OCI-LY1 (cell line): ENCODE data around the gene POLR2C.

Experiments used
- H2AFZ ChIP-seq: fragments of 200-600 bp; sonication (generic), shearing (Covaris generic); 2 replicates; pipeline ENCODE4 v1.6.0; 2014; ENCODE audit warnings: antibody characterized with exemption, mild to moderate bottlenecking, low read length
- H3F3A ChIP-seq: fragments of 200-600 bp; sonication (generic), shearing (Covaris generic); 2 replicates; pipeline ENCODE4 v1.6.0; 2014; ENCODE audit warnings: mild to moderate bottlenecking, antibody characterized with exemption, low read length, moderate library complexity; ENCODE audit not compliant: insufficient read depth
- H3K27ac ChIP-seq: fragments of 200-600 bp; sonication (generic); 2 replicates; pipeline ENCODE4 v1.5.1; 2014; ENCODE audit warnings: low read length, mixed run types, mild to moderate bottlenecking, low read depth; ENCODE audit not compliant: poor library complexity, severe bottlenecking
- H3K27me3 ChIP-seq: fragments of 200-600 bp; sonication (generic); 2 replicates; pipeline ENCODE4 v1.6.0; 2014; ENCODE audit warnings: antibody characterized with exemption, mild to moderate bottlenecking, low read length, moderate library complexity; ENCODE audit not compliant: insufficient read depth
- H3K36me3 ChIP-seq: fragments of 200-600 bp; sonication (generic); 2 replicates; pipeline ENCODE4 v1.6.1; 2014; ENCODE audit warnings: mild to moderate bottlenecking, antibody characterized with exemption, low read length, moderate library complexity, mixed read lengths; ENCODE audit not compliant: insufficient read depth
- H3K4me1 ChIP-seq: fragments of 200-600 bp; sonication (generic); 2 replicates; pipeline ENCODE4 v1.5.1; 2014; ENCODE audit warnings: mild to moderate bottlenecking, low read length, moderate library complexity; ENCODE audit not compliant: insufficient read depth, severe bottlenecking
- H3K4me2 ChIP-seq: fragments of 200-600 bp; sonication (generic), shearing (Covaris generic); 2 replicates; pipeline ENCODE4 v1.6.1; 2014; ENCODE audit warnings: low read length
- H3K4me3 ChIP-seq: fragments of 200-600 bp; sonication (generic); 2 replicates; pipeline ENCODE4 v1.5.1; 2014; ENCODE audit warnings: low read length, low read depth, mild to moderate bottlenecking, mixed read lengths; ENCODE audit not compliant: poor library complexity, severe bottlenecking
- H3K79me2 ChIP-seq: fragments of 200-600 bp; shearing (Covaris generic); 2 replicates; pipeline ENCODE4 v1.6.1; 2016; ENCODE audit warnings: mixed run types, low read length, mixed read lengths; ENCODE audit not compliant: insufficient read depth
- H3K9ac ChIP-seq: fragments of 200-600 bp; sonication (generic), shearing (Covaris generic); 2 replicates; pipeline ENCODE4 v1.6.1; 2014; ENCODE audit warnings: mild to moderate bottlenecking, low read length, mixed read lengths
- H3K9me2 ChIP-seq: fragments of 200-600 bp; sonication (generic), shearing (Covaris generic); 2 replicates; pipeline ENCODE4 v1.6.1; 2014; ENCODE audit warnings: low read depth, mild to moderate bottlenecking, low read length, mixed read lengths
- H3K9me3 ChIP-seq: fragments of 200-600 bp; shearing (Covaris generic); 2 replicates; pipeline ENCODE4 v1.6.1; 2014; ENCODE audit warnings: low read length, mixed read lengths
- H4K20me1 ChIP-seq: fragments of 200-600 bp; sonication (generic), shearing (Covaris generic); 2 replicates; pipeline ENCODE4 v1.6.0; 2016; ENCODE audit warnings: mild to moderate bottlenecking, low read length; ENCODE audit not compliant: insufficient read depth
- CTCF ChIP-seq: fragments of 200-600 bp; sonication (generic), shearing (Covaris generic); IDR thresholded peaks from 2 replicates; pipeline ENCODE4 v1.5.1; 2017; ENCODE audit warnings: mild to moderate bottlenecking, antibody characterized with exemption, low read length, moderate library complexity, mixed read lengths
- EZH2 ChIP-seq: fragments of 200-600 bp; sonication (generic), shearing (Covaris generic); IDR thresholded peaks from 2 replicates; pipeline ENCODE4 v1.8.0; 2017; ENCODE audit warnings: borderline replicate concordance, mixed run types, mild to moderate bottlenecking, antibody characterized with exemption, low read length, moderate library complexity, mixed read lengths

Gene POLR2C

GRCh38 chr16:57504001-57504400, 41.5 kb downstream of the POLR2C start:
- Histone ChIP-seq H4K20me1 (no peaks in the 10 kb centered on the region), H3K9ac (no peak overlapping the region), H3K4me3 (no peak overlapping the region), H3F3A (no peaks in the 10 kb centered on the region), H3K4me1 (no peaks in the 10 kb centered on the region), H3K9me3 (no peaks in the 10 kb centered on the region), H3K27ac (no peak overlapping the region), H3K79me2 (no peaks in the 10 kb centered on the region), H2AFZ (no peak overlapping the region), H3K27me3 (peaks cover 9% of the 10 kb centered on the region; the same call in 1 of the 2 replicates), H3K9me2 (no peaks in the 10 kb centered on the region), H3K4me2 (no peak overlapping the region), H3K36me3 (no peaks in the 10 kb centered on the region)
- TF ChIP-seq CTCF (no peak), EZH2 (no peak)

- no peak overlapping the region for H2AFZ ChIP-seq
- no peaks in the 10 kb centered on the region for H3K9me2 ChIP-seq
- H3K9me3 ChIP-seq: no peaks in the 10 kb centered on the region
- TF ChIP-seq CTCF (no peak), EZH2 (no peak)
- H3K9ac ChIP-seq: no peak overlapping the region
- H3K4me3 ChIP-seq: no peak overlapping the region
- no peaks in the 10 kb centered on the region for H3K79me2 ChIP-seq
- no peaks in the 10 kb centered on the region for H4K20me1 ChIP-seq
- no peaks in the 10 kb centered on the region for H3K36me3 ChIP-seq
- no peaks in the 10 kb centered on the region for H3K4me1 ChIP-seq
- no peaks in the 10 kb centered on the region for H3F3A ChIP-seq
- H3K27ac ChIP-seq: no peak overlapping the region
- H3K4me2 ChIP-seq: no peak overlapping the region
- peaks cover 9% of the 10 kb centered on the region; the same call in 1 of the 2 replicates for H3K27me3 ChIP-seq
Observed at GRCh38 chr16:57504491-57504890, 42.0 kb downstream of the POLR2C start.

GRCh38 chr16:57505169-57505568, 42.7 kb downstream of the POLR2C start:
- Histone ChIP-seq H3K4me3 (no peak overlapping the region), H3K36me3 (no peaks in the 10 kb centered on the region), H3K27me3 (peaks cover 9% of the 10 kb centered on the region; the same call in 1 of the 2 replicates), H3K27ac (no peak overlapping the region), H3K4me2 (no peak overlapping the region), H3K9ac (no peak overlapping the region), H3K79me2 (no peaks in the 10 kb centered on the region), H2AFZ (no peak overlapping the region), H3K9me2 (no peaks in the 10 kb centered on the region), H3F3A (no peaks in the 10 kb centered on the region), H3K4me1 (no peaks in the 10 kb centered on the region), H4K20me1 (no peaks in the 10 kb centered on the region), H3K9me3 (no peaks in the 10 kb centered on the region)
- TF ChIP-seq CTCF (no peak), EZH2 (no peak)
